HL-60/S4 (cell line): ENCODE results near the gene CD58.
"Not testable (repeated sequence)": the region's sequence is repeated elsewhere in the genome, so short reads cannot be mapped to it uniquely, and the experiment has no call there.

Experiments used
- in situ Hi-C: fragments of 300-500 bp; cut with MboI; formaldehyde crosslinking; loops from 2 replicates; pipeline ENCODE4 v1.14.3; 2022; ENCODE audit warnings: low sequenced_read_pairs

Gene CD58

DNA sequence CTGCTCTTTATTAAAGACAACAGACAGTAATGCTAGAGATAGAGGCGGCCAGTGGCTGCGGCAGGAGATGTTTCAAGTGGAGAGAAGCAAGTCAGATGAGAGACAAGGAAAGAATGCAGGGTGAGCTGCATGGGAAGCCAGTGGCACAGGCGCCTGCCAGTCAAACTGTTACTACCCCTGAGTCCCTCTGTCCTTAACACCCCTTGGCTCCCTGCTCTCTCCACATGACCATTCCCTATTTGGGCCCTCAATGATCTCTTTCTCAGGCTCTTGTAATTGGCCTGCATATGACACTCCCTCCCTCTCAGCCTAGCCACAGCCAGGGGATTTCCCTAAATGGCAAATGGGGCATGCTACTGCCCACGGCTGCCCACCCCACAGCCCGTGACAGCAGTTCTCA lies 22.6 kb upstream of the CD58 start:
- in situ Hi-C loops: not testable (repeated sequence)

DNA sequence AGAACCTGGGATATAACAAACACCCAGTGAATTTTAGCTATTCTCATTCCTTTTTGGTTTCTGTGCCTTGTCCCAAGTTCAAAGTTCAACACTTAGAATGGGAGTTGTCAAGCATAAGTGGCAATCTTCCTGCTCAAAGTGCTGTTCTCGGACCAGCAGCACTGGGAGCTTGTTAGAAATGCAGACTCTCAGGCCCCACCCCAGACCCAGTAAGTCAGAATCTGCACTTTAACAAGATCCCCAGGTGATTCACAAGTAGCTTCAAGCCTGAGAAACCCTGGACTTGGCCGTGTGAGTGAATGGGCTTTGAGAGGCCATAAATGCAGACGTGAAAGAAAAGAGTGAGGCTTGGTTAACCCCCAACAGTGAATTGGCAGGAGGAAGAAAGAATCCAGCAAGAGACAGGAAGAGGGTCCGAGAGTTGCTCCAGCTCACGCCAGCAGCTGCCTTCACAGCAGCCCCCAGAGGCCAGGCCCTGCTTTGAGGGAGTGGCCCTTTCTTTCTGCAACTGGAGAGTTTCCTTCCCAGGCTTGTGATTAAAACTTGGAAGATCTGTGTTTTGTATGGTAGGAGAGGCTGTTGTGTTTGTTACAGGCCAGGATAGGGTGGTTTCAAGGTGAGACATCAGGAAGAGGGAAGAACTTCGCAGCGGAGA lies 21.3 kb upstream of the CD58 start:
- in situ Hi-C loops: not testable (repeated sequence)

DNA sequence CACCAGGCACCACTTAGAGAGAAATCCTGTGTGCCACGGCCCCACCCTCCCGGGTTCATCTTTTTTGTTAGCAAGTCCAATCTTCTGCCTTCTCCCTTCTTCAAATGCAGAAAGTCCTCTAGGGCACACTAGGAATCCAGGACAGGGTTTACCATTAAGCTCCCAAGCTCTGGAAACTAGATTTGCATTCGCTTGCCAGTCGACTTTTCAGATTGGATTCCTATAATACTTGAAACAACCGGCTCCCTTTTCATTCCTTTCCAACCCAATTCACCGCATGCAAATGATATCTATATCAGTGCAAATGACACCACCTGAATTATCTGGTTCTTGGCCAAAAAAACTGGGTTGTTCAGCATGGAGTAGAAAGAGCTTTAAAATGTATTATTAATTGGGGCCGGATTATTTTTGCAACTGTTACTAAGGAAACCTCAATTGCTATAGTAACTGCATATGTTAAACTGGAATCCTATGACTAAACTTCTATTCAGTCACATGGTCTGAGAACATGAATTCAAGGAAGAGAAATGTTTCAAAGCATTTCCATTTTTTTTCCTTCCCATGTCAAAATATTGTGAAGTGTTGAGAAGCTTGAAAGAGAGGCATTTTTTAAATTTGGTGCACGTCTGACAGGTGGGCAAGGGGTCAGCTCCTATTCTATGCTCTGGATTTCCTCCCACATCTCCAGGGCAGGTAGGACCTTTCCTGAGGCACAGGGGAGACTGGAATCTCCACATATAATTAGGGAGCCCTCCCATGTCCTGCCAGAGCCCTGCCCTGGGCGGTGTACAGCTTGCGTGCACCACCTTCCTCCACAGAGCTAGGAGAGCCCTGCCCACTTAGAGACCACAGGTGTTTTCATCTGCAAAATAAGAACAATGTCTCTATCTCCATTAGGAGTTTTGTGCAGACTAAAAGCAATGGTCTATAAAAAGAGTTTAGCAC lies 20.5 kb upstream of the CD58 start:
- in situ Hi-C loops: not testable (repeated sequence)

GRCh38 chr1:116590359-116591005 lies 19.7 kb upstream of the CD58 start:
- in situ Hi-C loops: not testable (repeated sequence)

DNA sequence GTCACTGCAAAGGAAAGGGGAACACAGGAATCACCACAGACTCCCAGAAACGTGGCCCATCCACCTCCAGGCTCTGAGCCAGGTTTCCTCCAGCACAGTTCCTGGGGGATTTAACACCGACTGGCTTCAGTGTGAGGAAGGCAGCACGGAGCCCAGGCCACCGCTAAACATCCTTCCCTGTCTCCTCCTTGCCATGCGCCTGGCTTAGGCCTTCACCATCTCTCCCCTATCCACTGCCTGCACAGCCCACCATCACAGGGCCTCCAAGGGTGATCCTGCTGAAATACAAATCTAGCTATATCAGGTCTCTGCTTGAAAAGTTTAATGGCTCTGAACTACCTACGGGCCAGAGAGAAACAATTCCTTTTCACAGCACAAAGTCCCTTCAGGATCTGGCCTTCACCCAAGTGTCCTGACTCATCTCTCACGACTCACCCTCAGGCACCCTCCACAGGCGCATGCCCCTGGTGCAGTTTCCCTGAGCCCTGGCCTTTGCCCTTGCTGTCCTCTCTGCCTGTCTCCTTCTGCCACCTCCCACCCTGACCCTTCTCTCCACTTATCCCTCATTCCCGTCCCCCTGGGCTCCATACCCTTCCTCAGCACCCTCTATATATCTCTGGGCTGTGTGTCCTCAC lies 18.4 kb upstream of the CD58 start:
- in situ Hi-C loops: loop anchor here (10.0 kb wide), 1 partner anchor 86 kb away; no protein-coding TSS in a partner anchor

- in situ Hi-C loops: loop anchor here (10.0 kb wide), 1 partner anchor 87 kb away; no protein-coding TSS in a partner anchor
Measured at GRCh38 chr1:116587501-116588227, 16.8 kb upstream of the CD58 start.

GRCh38 chr1:116586741-116587143 lies 15.9 kb upstream of the CD58 start:
- in situ Hi-C loops: loop anchor here (10.0 kb wide), 1 partner anchor 88 kb away; no protein-coding TSS in a partner anchor

DNA sequence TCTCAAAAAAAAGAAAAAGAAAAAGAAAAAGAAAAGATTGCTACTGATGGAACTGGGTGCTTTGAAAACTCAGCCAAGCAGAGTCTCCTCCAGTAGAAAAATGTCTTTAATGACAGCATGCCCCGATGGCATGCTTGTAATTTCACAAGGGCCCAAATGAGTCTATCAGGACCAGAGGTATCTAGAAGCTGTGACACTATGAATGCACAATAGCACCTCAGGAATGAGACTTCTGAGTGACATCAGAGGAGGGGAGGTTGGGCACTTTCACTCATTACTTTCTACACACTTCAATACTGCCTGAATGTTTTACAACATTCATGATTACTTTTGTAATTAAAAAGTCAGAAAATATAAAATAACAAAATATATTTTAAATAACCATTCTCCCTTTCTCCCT lies 15.1 kb upstream of the CD58 start:
- in situ Hi-C loops: loop anchor here (10.0 kb wide), 1 partner anchor 89 kb away; no protein-coding TSS in a partner anchor

DNA sequence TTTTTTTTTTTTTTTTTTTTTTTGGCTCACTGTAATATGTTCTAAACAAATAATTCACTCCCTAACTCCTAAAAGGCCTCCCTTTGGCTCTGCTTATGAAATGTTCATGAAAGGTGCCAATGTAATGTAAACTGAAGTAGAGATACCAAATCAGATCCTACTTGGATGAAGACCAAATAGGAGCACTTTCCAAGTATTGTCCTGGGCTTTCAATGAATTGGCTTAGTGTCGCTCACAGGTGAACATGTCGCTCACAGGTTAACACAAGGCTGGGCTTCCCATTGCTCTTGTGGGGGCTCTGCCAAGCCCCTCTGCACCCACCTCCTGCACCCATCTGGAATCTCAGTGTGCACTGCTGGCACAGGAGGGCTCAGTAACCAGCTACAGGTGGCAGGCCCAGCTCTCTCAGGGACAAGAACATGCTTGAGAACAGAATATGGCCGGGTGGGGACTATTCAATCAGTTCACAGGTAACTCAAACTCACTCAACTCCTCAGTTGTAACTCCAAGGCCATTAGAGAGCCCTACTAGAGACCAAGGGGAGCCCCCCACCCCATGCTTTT lies 10.6 kb upstream of the CD58 start:
- in situ Hi-C loops: loop anchor here (10.0 kb wide), 1 partner anchor 93 kb away; no protein-coding TSS in a partner anchor

- in situ Hi-C loops: loop anchor here (10.0 kb wide), 1 partner anchor 94 kb away; no protein-coding TSS in a partner anchor
Measured at GRCh38 chr1:116580446-116581322, 9.9 kb upstream of the CD58 start.

DNA sequence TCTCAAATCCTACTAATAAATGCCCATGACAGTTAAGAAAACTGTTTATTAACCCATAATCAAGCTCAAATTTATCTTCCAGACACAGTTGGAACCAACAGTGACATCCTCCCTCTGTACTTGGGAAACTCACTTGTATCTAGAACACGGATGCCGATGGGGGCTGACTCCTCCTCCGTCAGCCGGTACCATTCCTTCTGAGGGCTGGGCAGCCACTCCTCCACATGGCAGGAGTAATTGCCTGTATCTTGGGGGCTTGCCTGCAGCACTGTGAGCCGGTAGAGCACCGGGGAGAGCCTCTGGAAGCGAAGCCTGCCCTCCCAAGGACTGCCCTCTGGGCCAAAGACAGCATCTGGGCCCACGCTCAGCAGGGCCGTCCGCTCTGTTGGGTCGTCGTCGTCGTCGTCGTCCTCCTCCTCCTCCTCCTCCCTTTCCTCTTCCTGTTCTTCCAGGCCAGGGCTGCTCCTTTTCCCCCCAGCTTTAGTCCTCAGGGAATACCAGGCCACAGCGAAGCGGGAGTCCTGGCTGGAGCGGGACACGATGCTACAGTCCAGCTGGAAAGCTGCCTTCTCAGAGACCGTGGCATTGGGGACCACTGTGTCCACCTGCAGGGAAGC lies 8.5 kb upstream of the CD58 start:
- in situ Hi-C loops: no loop called here

DNA sequence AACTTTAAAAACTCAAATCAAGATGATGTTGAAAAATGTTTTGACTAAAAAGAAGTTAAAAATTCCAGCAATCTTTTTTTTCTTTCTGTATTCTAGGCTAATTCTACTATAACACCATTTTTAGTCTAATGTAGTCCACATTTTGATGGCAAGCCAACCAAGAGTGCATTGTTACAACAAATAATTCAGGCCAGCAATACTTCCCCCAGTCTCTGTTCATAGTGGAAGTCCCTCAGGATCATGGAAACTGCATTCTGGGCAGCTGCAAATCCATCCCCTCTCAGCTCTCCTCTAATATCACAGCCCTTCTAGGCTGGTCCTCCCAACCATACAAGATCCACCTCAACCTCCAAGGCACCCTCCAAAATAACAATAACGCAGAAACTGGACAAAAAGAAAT lies 7.8 kb upstream of the CD58 start:
- in situ Hi-C loops: no loop called here

DNA sequence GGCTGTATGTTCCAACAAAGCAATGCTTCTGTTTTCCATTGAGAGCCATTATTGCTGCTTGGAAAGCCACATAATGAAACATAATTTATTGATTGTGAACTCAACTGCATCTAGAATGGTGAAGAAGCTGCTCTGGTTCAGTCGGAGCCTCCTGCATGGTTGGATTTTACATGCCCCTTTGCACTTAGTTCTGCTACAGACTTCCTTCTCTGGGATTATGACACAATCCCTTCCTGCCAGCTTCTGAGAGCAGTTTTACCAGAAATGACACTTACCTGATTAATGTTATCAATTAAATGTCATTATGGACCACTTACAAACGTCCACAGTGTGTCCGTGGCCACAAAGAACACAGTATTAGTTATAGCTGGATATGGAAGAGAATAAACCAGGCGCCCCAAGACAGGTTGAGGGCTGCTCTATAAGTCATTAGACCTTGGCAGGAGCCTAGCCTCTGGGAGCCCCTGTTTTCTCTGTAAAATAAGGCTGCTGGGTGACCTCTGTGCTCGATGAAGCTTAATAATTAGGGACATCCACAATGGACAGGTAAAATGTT lies 7.0 kb upstream of the CD58 start:
- in situ Hi-C loops: no loop called here

- in situ Hi-C loops: no loop called here
Measured at GRCh38 chr1:116574581-116575291, 3.9 kb upstream of the CD58 start.

GRCh38 chr1:116573431-116574095 lies 2.7 kb upstream of the CD58 start:
- in situ Hi-C loops: no loop called here

GRCh38 chr1:116572771-116573430 lies 2.1 kb upstream of the CD58 start:
- in situ Hi-C loops: no loop called here
